CD4-positive, alpha-beta T cell (primary cell): Measurements from ENCODE around the gene BPIFB6. TPM values are rescaled to one million over a fixed set of nuclear protein-coding genes. Genes with fewer than 3 reads are reported as not detected.

ENCODE experiments used
- ATAC-seq: fragments of 200-7000 bp; cut with Tn5 transposase; one replicate; pipeline ENCODE4 v1.10.0; 2022; ENCODE audit warnings: mild to moderate bottlenecking; ENCODE audit not compliant: poor library complexity
- CTCF ChIA-PET: fragments of 350-600 bp; sonication (Branson Sonifier 250); formaldehyde crosslinking; loops from one replicate; lab custom pipeline; 2021; ENCODE audit warnings: antibody characterized with exemption, inconsistent platforms; lab: Charles Lee
- POLR2A ChIA-PET: fragments of 350-600 bp; sonication (Branson Sonifier 250); formaldehyde crosslinking; loops from one replicate; lab custom pipeline; 2021; ENCODE audit warnings: antibody characterized with exemption, inconsistent platforms; lab: Charles Lee
- DNase-seq, 14 experiments: peaks; one replicate each; pipeline ENCODE4 v3.0.0-alpha.2; 2013 to 2020; ENCODE audit warnings: mixed read lengths in 2 of 14
- H3K27ac ChIP-seq, 2 donors: one replicate each; pipeline versions ENCODE4 v1.5.1 to v1.7.0; 2013; ENCODE audit warnings: low read length in 2 of 2, low read depth in 1 of 2, mild to moderate bottlenecking in 1 of 2
- H3K27me3 ChIP-seq, 2 experiments: 1 replicate in 1 of 2; 2 replicates in 1 of 2; pipeline versions ENCODE4 v1.6.1 to v1.7.0; 2013; ENCODE audit warnings: low read length in 2 of 2, control low read depth in 1 of 2, mild to moderate bottlenecking in 1 of 2, moderate library complexity in 1 of 2; ENCODE audit not compliant: insufficient read depth in 2 of 2, control insufficient read depth in 1 of 2
- H3K36me3 ChIP-seq: one replicate; pipeline ENCODE4 v1.6.1; 2013; ENCODE audit warnings: low read length, control low read depth; ENCODE audit not compliant: insufficient read depth
- H3K4me1 ChIP-seq: one replicate; pipeline ENCODE4 v1.6.1; 2013; ENCODE audit warnings: low read length, control low read depth; ENCODE audit not compliant: insufficient read depth
- H3K4me3 ChIP-seq: one replicate; pipeline ENCODE4 v1.5.1; 2013; ENCODE audit warnings: mild to moderate bottlenecking, low read length, moderate library complexity
- H3K9me3 ChIP-seq, 2 experiments: 1 replicate in 1 of 2; 2 replicates in 1 of 2; pipeline versions ENCODE4 v1.6.1 to v1.7.0; 2013; ENCODE audit warnings: low read length in 2 of 2, mild to moderate bottlenecking in 2 of 2, control low read depth in 1 of 2, moderate library complexity in 1 of 2; ENCODE audit not compliant: control insufficient read depth in 1 of 2, insufficient read depth in 1 of 2
- H3K27ac Mint-ChIP-seq: one replicate; pipeline ENCODE4 v1.8.0; 2020; ENCODE audit warnings: mixed read lengths
- H3K27me3 Mint-ChIP-seq: one replicate; pipeline ENCODE4 v1.8.0; 2021; ENCODE audit warnings: mixed read lengths
- H3K36me3 Mint-ChIP-seq: one replicate; pipeline ENCODE4 v1.8.0; 2021; ENCODE audit warnings: low read depth, mixed read lengths
- H3K4me1 Mint-ChIP-seq: one replicate; pipeline ENCODE4 v1.8.0; 2021; ENCODE audit warnings: low read depth, mixed read lengths
- H3K4me3 Mint-ChIP-seq: one replicate; pipeline ENCODE4 v1.8.0; 2020; ENCODE audit warnings: mild to moderate bottlenecking, mixed read lengths
- H3K9me3 Mint-ChIP-seq: one replicate; pipeline ENCODE4 v1.8.0; 2020; ENCODE audit warnings: mixed read lengths
- CTCF ChIP-seq: fragments of 200-600 bp; IDR thresholded peaks from one replicate; pipeline ENCODE4 v1.8.0; 2022; ENCODE audit warnings: antibody characterized with exemption, mild to moderate bottlenecking
- intact Hi-C, 2 experiments: fragments of 100-400 bp; cut with DNase I in 1 of 2; cut with micrococcal nuclease in 1 of 2; formaldehyde crosslinking; loops; one replicate each; pipeline versions ENCODE4 v1.15.1 to v1.9.0; 2023 to 2025; cut with DNase I, micrococcal nuclease
- total RNA-seq, 174 experiments: library from RNA in 2 of 174; stranded (reverse) in 2 of 174; gene quantifications; one replicate each; pipeline ENCODE4 v1.2.3 and lab custom pipeline; 2021 to 2026

Gene BPIFB6
- total RNA-seq, 2 experiments from 2014 or later = not detected

- Histone ChIP-seq H3K27ac (no peak overlapping the region), H3K9me3 (no peaks in the 10 kb centered on the region), H3K4me3 (no peak overlapping the region), H3K4me1 (peaks cover 9% of the 10 kb centered on the region), H3K36me3 (no peaks in the 10 kb centered on the region), H3K27me3 (no peaks in the 10 kb centered on the region)
- intact Hi-C loops = no loop called here
- no peak for TF ChIP-seq CTCF
- ChIA-PET POLR2A (no interaction called here), CTCF (no interaction called here)
- no peak overlapping the region for H3K4me3 Mint-ChIP-seq
- H3K9me3 Mint-ChIP-seq = no peaks in the 10 kb centered on the region
- no peak for ATAC-seq
- H3K27ac Mint-ChIP-seq = no peak overlapping the region
- H3K27me3 Mint-ChIP-seq = no peaks in the 10 kb centered on the region
- no peak for DNase-seq
- H3K4me1 Mint-ChIP-seq = peaks cover 22% of the 10 kb centered on the region
- H3K36me3 Mint-ChIP-seq = no peaks in the 10 kb centered on the region
These were observed 34.3 kb downstream of the BPIFB6 start for GRCh38 chr20:33065785-33066184.

- H3K9me3 ChIP-seq = no peaks in the 10 kb centered on the region
- TF ChIP-seq CTCF = no peak
- Mint-ChIP-seq H3K27ac (no peak overlapping the region), H3K27me3 (no peaks in the 10 kb centered on the region), H3K36me3 (no peaks in the 10 kb centered on the region), H3K9me3 (no peaks in the 10 kb centered on the region), H3K4me3 (no peak overlapping the region), H3K4me1 (peaks cover 22% of the 10 kb centered on the region)
- intact Hi-C loops = no loop called here
- ATAC-seq (no peak), DNase-seq (no peak)
- CTCF ChIA-PET = no interaction called here
- no peak overlapping the region for H3K27ac ChIP-seq
- no peaks in the 10 kb centered on the region for H3K36me3 ChIP-seq
- no peak overlapping the region for H3K4me3 ChIP-seq
- POLR2A ChIA-PET = no interaction called here
- peaks cover 9% of the 10 kb centered on the region for H3K4me1 ChIP-seq
- H3K27me3 ChIP-seq = no peaks in the 10 kb centered on the region
These were observed 36.4 kb downstream of the BPIFB6 start for GRCh38 chr20:33067806-33068205.

GRCh38 chr20:33068251-33068939, 36.9 kb downstream of the BPIFB6 start:
- H3K9me3 Mint-ChIP-seq = no peaks in the 10 kb centered on the region
- CTCF ChIA-PET = no interaction called here

More at GRCh38 chr20:33068251-33068939, 36.9 kb downstream of the BPIFB6 start:
- no peaks in the 10 kb centered on the region for H3K27me3 Mint-ChIP-seq
- H3K4me1 Mint-ChIP-seq = peaks cover 22% of the 10 kb centered on the region
- Histone ChIP-seq H3K4me1 (peaks cover 9% of the 10 kb centered on the region), H3K9me3 (no peaks in the 10 kb centered on the region), H3K4me3 (no peak overlapping the region), H3K36me3 (no peaks in the 10 kb centered on the region), H3K27me3 (no peaks in the 10 kb centered on the region), H3K27ac (no peak overlapping the region)
- H3K27ac Mint-ChIP-seq = no peak overlapping the region
- no peak overlapping the region for H3K4me3 Mint-ChIP-seq
- no peak for TF ChIP-seq CTCF
- ATAC-seq (no peak), DNase-seq (peak in 1 of 14 experiments; percentile 7)
- POLR2A ChIA-PET = no interaction called here
- H3K36me3 Mint-ChIP-seq = no peaks in the 10 kb centered on the region
- intact Hi-C loops = no loop called here
